ENCODE measurements around the gene METTL27.
"Not testable (repeated sequence)": the region's sequence is repeated elsewhere in the genome, so short reads cannot be mapped to it uniquely, and the experiment has no call there.

METTL27 gene

GRCh38 chr7:73871163-73872011 is 29.1 kb upstream of the METTL27 start:
- no peak overlapping the region for H3K4me3 ChIP-seq
- peak overlapping the region in 1 of 21 experiments; percentile 22 for H3K27ac ChIP-seq

GRCh38 chr7:73870041-73870492 is 27.8 kb upstream of the METTL27 start:
- Histone ChIP-seq H3K4me3 (no peak overlapping the region), H3K27ac (peak overlapping the region in 7 of 21 experiments; percentile 0 to 59 (median 47))

DNA sequence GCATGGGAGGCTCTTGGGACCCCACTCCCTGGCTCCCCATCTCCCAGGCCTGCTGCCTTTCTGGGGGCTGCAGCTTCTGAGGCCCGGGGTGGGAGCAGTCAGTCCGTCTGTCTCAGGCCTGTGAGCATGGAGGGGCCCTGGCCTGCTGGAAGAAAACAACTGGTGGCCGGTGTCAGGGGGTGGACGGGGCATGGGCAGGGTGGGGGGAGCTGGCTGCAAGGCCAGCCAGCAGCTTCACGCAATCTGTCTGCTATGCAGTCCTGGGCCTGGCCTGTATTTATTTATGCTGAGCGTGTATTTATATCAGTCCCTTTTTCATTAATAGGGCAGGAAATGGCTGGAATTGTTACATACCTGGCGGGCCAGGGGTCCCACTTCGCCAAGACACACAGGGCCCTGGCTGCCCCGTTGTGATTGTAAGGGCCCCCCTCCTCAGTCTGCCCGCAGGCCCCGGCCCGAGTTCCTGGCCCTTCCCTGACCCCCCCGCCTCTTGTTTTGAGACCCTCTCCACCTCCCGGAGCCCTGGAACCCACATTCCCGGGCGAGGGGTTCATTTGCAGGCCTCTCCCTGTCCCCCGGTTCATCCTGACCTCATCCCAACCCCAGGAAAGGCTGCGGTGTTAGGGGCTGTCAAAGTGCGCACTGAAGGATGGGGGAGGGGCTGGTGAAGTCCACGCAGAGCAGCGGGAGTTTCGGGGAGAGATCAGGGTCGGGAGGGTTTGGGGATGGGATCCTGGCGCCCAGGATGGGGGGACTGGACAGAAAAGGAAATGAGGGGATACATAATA is 26.9 kb upstream of the METTL27 start:
- Histone ChIP-seq H3K27ac (peak overlapping the region in 4 of 21 experiments; percentile 0 to 59 (median 49)), H3K4me3 (no peak overlapping the region)

GRCh38 chr7:73866446-73866767 is 24.1 kb upstream of the METTL27 start:
- no peak overlapping the region for H3K4me3 ChIP-seq
- H3K27ac ChIP-seq = no peak overlapping the region

DNA sequence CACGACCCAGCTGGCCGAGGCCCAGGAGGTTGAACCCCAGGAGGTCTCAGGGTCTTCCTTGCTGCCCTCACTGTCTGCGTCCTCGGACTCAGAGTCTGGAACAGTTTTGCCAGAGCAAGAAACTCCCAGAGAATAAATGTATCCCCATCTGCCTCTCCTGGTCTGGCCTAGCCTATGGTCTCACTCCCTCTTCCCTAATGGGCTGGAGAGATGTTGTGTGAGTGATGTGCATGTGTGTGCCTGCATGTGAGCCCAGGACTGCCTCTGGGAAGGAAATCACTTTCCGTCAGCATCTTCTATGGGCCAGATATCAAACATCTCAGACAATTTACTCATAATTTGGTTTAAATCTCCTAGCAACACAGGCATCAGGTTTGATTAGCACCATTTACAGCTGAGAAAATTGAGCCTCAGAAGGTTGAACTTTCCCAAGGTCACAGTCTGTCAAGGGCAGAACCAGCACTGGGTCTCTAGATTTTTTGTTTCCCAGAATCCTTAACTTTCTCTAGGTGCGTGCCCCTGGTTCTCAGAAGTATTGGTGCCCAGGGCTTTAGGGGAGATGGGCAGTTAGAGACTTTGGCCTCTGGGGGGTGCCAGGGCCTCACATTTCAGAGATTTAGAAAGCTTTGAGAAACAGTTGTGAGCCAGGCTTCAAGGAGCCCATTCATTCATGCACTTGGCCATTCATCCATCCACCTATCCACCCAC is 23.6 kb upstream of the METTL27 start:
- Histone ChIP-seq H3K4me3 (no peak overlapping the region), H3K27ac (no peak overlapping the region)

GRCh38 chr7:73864981-73865711 is 22.8 kb upstream of the METTL27 start:
- Histone ChIP-seq H3K27ac (no peak overlapping the region), H3K4me3 (no peak overlapping the region)

DNA sequence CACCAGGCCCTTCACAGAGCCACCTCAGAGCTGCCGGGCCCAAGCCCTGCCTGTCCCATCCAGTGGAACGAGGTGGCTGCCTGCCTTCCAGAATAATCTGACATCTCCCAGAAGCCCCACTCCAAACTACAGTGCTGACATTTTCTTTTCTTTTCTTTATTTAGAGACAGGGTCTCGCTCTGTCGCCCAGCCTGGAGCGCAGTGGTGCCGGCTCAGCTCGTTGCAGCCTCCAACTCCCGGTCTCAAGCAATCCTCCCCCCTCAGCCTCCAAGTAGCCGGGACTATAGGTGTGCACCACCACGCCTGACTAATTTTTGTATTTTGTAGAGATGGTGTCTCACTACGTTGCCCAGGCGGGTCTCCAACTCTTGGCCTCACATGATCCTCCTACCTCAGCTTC is 19.0 kb upstream of the METTL27 start:
- Histone ChIP-seq H3K4me3 (no peak overlapping the region), H3K27ac (no peak overlapping the region)

GRCh38 chr7:73860859-73861258 is 18.5 kb upstream of the METTL27 start, which contains the start of gene TMEM270:
TSS of gene TMEM270 (plus strand) at chr7:73861159. CDS start at chr7:73861195, 36 bp downstream.
- Histone ChIP-seq H3K4me3 (no peak within 1 kb of the TSS), H3K27ac (no peak within 1 kb of the TSS)

DNA sequence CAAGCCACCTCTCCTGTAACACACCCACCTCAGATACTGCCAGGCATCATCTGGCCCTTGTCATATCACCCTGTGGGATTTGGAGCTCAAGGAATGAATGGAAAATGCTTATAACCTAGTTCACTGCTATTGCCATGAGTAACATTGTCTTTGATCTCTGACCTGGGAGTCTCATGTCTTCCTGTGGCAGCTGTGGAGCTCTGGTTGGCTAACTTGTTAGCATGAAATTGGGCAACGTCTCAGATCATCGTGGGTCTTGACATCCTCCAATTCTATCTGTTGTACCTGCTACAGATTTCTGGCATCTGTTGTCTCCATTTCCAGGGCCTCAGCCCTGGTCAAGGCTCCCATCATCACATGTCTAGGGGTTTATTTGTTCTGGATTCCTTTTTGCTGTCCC is 16.5 kb upstream of the METTL27 start:
- no peak overlapping the region for H3K27ac ChIP-seq
- no peak overlapping the region for H3K4me3 ChIP-seq

GRCh38 chr7:73856941-73857340 is 14.6 kb upstream of the METTL27 start:
- Histone ChIP-seq H3K4me3 (no peak overlapping the region), H3K27ac (no peak overlapping the region)

- peak overlapping the region in 5 of 21 experiments; percentile 12 to 91 (median 61) for H3K27ac ChIP-seq
- H3K4me3 ChIP-seq = no peak overlapping the region
These were observed 10.2 kb upstream of the METTL27 start for GRCh38 chr7:73852500-73852899.

- peak overlapping the region in 20 of 21 experiments; percentile 37 to 94 (median 77) for H3K27ac ChIP-seq
These were observed 9.4 kb upstream of the METTL27 start for GRCh38 chr7:73851410-73852338.

GRCh38 chr7:73850781-73851207 is 8.5 kb upstream of the METTL27 start:
- H3K27ac ChIP-seq = peak overlapping the region in 20 of 21 experiments; percentile 35 to 94 (median 77)

More at GRCh38 chr7:73851410-73852338, 9.4 kb upstream of the METTL27 start:
- no peak overlapping the region for H3K4me3 ChIP-seq

GRCh38 chr7:73847941-73848723 is 5.8 kb upstream of the METTL27 start:
- no peak overlapping the region for H3K27ac ChIP-seq
- no peak overlapping the region for H3K4me3 ChIP-seq

More at GRCh38 chr7:73850781-73851207, 8.5 kb upstream of the METTL27 start:
- H3K4me3 ChIP-seq = no peak overlapping the region

- H3K4me3 ChIP-seq = not testable (repeated sequence)
- H3K27ac ChIP-seq = peak overlapping the region in 5 of 21 experiments; percentile 13 to 51 (median 36)
These were observed 3.4 kb upstream of the METTL27 start for GRCh38 chr7:73845701-73846195.

- Histone ChIP-seq H3K4me3 (no peak overlapping the region), H3K27ac (peak overlapping the region in 1 of 21 experiments; percentile 13)
These were observed 2.6 kb upstream of the METTL27 start for GRCh38 chr7:73844848-73845460.

GRCh38 chr7:73844131-73844547 is 1.8 kb upstream of the METTL27 start:
- Histone ChIP-seq H3K27ac (no peak overlapping the region), H3K4me3 (no peak overlapping the region)
